ENCODE results near the gene ZCCHC14.
"Not testable (repeated sequence)": the region's sequence is repeated elsewhere in the genome, so short reads cannot be mapped to it uniquely, and the experiment has no call there.

The ZCCHC14 gene

DNA sequence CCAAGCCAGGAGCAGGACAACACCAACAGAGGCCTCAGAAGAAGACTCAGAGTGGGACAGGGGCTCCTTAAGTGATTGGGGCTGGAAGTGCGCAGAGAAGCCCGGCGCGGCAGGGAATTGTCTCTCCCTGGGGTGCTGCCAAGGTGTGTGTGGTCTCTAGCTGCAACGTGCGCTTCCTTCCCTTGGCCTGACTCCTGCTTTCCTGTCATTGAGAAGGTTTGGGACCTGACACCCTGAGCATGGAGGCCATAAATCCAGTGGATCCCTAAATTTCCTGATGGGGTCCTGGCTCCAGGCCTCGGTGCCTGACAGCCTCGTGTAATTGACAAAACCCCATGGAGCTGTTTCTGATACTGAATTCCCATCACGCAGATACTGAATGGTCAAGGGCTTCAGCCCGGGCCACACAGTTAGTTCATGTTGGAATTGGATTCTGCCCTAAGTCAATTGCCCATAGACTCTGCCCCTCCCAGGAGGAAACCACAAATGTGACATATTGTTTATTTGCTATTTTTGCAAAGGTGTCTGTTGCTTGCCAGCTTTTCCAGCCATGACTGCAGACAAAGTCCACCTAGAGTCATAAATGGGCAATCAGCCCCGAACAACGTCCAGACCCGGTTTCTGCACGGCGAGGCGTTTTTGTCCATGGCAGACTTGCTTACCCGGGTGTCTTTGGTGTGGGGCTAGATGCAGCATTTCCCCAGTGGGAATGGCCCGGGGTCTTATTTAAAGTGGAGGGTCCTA, 4.4 kb upstream of the ZCCHC14 start:
- not testable (repeated sequence) for DNase-seq (ENCODE audit: low spot score)

- no peak for DNase-seq (ENCODE audit: low spot score)
Observed at GRCh38 chr16:87496447-87496801, 3.6 kb upstream of the ZCCHC14 start.

GRCh38 chr16:87495578-87496446, 3.0 kb upstream of the ZCCHC14 start:
- DNase-seq (ENCODE audit: low spot score), result no peak

DNA sequence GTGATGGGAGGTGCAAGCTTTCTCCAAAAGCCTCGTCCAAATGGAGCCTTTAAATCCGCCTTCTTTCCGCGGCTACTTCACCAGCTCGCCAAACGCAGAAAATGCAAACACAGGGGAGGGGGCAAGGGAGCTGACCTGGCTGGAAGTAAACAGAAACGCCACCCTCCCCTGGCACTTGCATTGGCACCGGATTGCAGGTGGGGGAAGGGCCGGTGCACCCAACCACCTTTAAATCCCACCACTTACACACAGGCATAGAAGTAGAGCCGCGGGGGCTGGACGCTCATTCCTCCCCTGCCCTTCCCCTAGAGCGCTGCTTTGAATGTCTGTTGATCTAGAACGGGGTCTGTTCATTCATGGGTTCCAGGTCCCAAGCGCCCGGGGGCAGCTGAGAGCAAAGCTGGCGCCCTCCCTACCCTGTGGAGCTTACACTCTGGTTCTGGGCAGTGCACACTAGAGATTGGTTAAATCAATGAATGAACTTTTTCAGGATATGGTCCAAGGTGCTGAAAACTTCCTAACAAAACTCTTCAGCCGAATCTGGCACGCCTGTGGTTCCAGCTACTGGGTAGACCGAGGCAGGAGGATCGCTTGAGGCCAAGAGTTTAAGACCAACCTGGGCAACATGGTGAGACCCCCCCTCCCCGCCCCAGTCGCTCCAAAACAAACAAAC, 920 bp upstream of the ZCCHC14 start:
- no peak for DNase-seq (ENCODE audit: low spot score)

GRCh38 chr16:87492291-87492630, 563 bp downstream of the ZCCHC14 start:
- no peak for DNase-seq (ENCODE audit: low spot score)

GRCh38 chr16:87491522-87492290, 1.1 kb downstream of the ZCCHC14 start:
- no peak for DNase-seq (ENCODE audit: low spot score)

GRCh38 chr16:87490799-87491521, 1.9 kb downstream of the ZCCHC14 start:
- DNase-seq (ENCODE audit: low spot score), result peak; percentile 53

- DNase-seq (ENCODE audit: low spot score), result peak; percentile 30
Observed at GRCh38 chr16:87490096-87490798, 2.6 kb downstream of the ZCCHC14 start.

DNA sequence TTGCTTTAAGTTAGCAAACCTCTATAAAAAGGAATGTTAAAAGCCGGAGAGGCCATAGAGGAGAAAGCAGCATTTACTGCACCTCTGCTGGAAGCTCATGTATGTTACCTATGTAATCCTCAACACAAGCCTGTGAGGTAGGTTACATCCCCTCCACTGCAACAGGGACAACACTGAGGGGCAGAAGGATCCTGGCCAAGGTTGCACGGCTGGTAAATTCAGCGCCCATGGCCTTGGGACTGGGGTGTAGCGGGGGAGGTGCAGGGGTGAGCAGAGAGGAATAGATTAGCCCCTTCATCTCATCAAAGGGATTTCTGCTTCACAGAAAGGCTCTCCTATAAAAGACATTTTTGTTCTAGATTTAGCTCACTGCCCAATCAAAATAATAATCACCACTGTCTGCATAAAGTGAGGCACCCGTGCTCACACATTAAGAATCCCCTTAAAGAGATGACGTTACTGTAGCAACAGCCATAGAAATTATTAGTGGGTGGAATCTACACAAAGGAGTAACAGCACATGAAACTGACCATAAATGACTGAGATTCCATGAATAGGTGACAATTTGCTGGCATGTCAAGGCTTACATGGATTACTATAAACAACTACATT, 3.3 kb downstream of the ZCCHC14 start:
- DNase-seq (ENCODE audit: low spot score), result no peak

- not testable (repeated sequence) for DNase-seq (ENCODE audit: low spot score)
Observed at GRCh38 chr16:87488960-87489359, 3.9 kb downstream of the ZCCHC14 start.

- no peak for DNase-seq (ENCODE audit: low spot score)
Observed at GRCh38 chr16:87487361-87487924, 5.4 kb downstream of the ZCCHC14 start.

- DNase-seq (ENCODE audit: low spot score), result no peak
Observed at GRCh38 chr16:87486713-87487247, 6.0 kb downstream of the ZCCHC14 start.

DNA sequence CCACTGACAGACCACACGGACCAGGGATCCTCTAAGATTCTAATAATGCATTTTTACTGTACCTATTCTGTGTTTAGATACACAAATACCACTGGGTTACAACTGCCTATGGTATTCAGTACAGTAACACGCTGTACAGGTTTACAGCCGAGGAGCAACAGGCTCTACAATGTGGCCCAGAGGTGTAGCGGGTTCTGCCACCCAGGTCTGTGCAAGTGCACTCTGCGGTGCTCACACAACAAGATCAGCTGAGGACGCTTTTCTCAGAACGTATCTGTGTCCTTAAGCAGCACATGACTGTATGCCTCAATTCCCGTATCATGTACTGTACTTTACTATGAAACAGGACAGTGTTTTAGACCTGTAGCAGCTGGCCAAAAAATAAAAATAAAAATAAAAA, 6.5 kb downstream of the ZCCHC14 start:
- no peak for DNase-seq (ENCODE audit: low spot score)

DNA sequence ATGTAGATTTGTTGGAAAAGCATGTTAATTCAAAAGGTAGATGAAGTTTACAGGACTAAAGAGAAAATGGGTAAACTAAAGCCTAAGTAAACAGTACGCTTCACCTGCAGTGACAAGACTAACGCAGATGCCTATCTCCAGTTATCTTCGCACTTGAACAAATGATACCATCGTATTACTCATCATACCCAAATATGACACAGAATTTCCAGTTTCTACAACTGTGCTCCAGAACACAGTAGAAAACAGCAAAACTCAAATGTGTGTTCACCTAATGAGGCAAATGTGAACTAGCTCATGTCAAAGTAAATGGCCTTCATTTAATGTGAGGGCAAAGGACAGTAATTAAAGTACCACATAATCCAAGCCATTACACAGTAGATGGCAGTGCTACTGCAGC, 7.0 kb downstream of the ZCCHC14 start:
- DNase-seq (ENCODE audit: low spot score), result not testable (repeated sequence)

DNA sequence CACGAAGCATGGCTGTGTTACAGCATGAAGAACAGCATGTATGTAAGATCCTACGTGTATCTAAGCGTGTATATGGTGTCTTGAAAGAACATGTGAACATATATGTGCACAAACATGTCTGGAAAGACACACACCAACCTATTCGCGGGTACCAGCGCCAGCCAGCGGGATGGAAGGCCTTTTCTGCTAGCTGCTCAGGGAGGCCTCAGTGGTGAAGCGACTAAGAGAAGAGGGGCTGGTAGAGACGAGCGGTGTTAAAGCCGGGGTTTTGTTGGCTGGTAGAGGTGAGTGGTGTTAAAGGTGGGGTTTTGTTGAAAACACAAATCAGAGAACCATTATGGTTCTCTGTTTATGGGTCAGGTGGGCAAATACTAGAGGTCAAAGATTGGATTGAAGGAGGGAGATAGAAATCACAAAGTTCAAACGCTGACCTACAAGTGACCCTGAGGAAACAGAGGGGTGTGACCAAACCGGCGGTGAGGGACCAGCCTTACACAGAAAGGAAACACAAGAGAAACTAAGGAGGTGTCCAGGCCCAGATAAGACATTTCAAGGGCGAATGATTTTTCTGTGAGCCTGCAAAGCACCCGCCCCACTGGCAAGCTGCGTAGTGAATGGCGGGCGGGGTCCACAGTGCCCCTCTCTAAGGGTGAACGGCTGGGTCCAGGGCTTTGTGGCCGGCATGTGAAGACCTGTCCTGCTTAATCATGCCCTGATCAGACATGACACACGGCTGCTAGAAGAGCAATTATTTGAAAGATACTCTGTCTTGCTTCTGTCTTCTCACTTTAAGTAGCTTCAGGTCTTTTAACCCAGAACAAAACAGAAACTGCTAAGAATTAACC, 8.1 kb downstream of the ZCCHC14 start:
- DNase-seq (ENCODE audit: low spot score), result no peak

DNA sequence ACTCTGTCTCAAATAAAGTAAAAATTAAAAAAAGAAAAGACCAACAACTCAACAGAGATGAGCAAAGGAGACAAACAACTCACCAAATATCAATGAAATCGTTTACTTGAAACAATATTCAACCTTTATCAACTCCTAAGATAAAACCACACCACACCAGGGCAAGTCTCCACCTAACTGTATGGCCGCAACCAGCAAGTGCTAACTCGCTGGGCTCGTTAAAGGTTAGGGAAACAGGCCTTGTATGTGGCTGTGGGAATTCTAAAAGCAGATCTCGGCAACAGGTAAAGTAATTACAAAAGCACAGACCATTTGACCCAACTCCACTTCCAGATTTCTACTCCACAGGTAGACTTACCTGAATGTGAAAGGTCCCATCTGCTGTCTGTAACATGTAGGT, 9.3 kb downstream of the ZCCHC14 start:
- no peak for DNase-seq (ENCODE audit: low spot score)

DNA sequence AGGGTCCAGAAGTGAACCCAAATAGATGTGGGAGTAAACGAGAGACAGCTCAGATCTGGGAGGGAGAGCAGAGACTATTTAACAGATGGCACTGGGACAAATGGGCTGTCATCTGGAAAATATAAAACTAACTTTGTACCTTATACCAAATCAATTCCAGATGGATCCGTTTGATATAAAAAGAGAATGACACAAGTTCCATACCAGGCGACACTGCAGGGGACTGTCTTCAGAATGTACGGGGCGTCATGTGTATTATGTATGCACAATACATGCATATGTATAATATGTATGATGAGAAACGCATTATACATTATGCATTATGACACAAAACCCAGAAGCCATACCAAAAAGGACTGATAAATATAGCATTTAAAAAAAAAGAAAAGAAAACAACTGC, 10.2 kb downstream of the ZCCHC14 start:
- DNase-seq (ENCODE audit: low spot score), result not testable (repeated sequence)

DNA sequence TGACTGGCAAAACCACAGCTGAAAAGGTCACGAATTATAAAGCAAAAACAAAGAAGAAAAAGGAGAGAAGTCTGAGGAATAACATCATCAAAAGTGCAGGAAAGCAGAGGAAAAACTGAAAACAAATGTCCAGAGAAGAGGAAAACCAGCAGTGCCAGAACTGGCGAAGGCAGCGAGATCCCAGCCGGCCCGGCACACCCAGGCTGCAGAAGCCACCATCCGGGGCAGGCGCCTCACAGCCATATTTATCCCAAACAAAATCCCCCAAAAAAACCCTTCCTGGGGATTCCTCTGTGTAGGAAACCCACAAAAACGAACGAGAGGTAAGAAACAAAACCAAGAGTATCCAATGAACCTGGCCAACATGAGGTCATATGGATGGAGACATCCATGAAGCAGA, 10.6 kb downstream of the ZCCHC14 start:
- DNase-seq (ENCODE audit: low spot score), result no peak

GRCh38 chr16:87481711-87482110, 11.1 kb downstream of the ZCCHC14 start:
- not testable (repeated sequence) for DNase-seq (ENCODE audit: low spot score)

All from CD4-positive, alpha-beta T cell treated with Interleukin-6 at 100 ng/mL for 8 hours (primary cell).